SK-N-SH treated with all-trans-retinoic acid at 6 μM for 48 hours (cell line): ENCODE measurements around the gene ZNF221.

Experiments
- CSRNP3 ChIP-seq: fragments of 250-450 bp; sonication (Bioruptor Pico); IDR thresholded peaks from 2 replicates; pipeline ENCODE4 v1.5.1; 2021; ENCODE audit warnings: mild to moderate bottlenecking, moderate library complexity
- GLIS3 ChIP-seq: fragments of 250-450 bp; sonication (Bioruptor Pico); IDR thresholded peaks from 2 replicates; pipeline ENCODE4 v1.5.0; 2020; ENCODE audit warnings: mild to moderate bottlenecking, moderate library complexity
- ISL1 ChIP-seq: fragments of 250-450 bp; sonication (Bioruptor Pico); IDR thresholded peaks from 2 replicates; pipeline ENCODE4 v2.1.2; 2022; ENCODE audit warnings: mild to moderate bottlenecking, moderate library complexity
- PATZ1 ChIP-seq: fragments of 250-450 bp; sonication (Bioruptor Pico); IDR thresholded peaks from 2 replicates; pipeline ENCODE4 v1.8.0; 2020; ENCODE audit warnings: mild to moderate bottlenecking, moderate library complexity, borderline replicate concordance

- TF ChIP-seq GLIS3 (CRISPR knock-in tag) (no peak), PATZ1 (CRISPR knock-in tag) (no peak), ISL1 (CRISPR knock-in tag) (no peak), CSRNP3 (CRISPR knock-in tag) (no peak)
These were observed 52.5 kb downstream of the ZNF221 start for GRCh38 chr19:44003461-44004009.
